GOT3 (cell line): ENCODE data around the gene HLF.

Experiments
- DNase-seq: peaks from one replicate; lab custom pipeline; 2025; ENCODE audit warnings: mixed read lengths; lab: John Stamatoyannopoulos, UW

Gene HLF

DNA sequence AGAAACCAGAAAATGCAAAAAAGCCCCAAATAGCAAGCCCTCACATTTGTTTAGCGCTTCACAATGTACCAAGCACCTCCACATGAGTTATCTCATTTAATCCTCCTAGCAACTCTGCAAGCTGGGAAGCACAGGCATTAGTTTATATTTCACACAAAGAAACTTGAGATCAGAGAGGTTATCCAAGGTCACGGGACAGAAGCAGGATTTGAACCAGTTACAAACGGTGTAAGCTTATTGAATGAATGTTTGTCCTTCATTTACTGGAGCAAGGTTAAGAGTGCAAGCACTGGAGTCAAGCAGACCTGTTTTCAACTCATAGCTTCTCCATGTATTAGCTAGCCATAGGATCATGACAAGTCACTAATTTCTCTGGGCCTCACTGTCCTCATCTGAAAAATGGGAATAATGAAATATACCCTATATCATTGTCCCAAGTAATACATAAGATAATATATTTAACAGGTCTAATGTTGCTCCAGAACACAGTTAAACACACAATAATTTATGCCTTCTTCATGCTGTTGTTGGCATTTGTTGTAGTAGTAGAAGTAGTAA lies 6.1 kb upstream of the HLF start:
- DNase-seq = no peak

DNA sequence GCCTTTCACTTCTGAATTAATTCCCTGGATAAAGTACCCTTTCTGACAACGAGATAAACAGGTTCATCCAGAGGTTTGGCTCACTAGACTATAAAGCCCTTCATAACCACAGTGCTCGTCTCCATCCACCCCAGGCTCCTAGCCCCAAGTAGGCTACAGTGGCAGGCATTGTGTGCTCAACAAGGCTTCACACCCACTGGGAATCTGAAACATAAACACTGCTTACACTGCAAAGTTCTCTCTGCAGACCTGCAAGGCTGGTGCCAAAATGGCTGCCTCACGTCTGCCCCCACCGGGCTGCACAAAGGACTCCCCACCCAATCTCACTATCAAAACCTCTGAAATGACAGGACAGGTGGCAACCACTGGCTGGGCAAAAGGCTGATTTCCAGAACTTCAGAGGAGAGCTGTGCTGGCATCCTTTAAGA lies 5.1 kb upstream of the HLF start:
- no peak for DNase-seq

DNA sequence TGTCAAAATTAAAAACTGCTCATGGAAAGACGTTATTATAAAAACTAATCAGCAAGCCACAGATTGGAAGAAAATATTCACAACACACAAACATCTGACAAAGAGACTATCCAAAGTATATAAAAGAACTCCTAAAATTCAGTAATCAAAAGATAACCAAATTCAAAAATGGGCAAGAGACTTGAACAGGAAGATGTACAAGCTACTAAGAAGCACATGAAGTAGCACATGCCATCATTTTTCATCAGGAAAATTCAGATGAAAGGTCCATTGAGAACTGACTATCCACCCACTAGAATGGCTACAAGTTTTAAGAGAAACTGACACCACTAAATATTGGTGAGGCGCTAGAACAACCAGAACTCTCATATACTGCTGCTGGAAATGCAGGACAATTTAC lies 3.4 kb upstream of the HLF start:
- no peak for DNase-seq

DNA sequence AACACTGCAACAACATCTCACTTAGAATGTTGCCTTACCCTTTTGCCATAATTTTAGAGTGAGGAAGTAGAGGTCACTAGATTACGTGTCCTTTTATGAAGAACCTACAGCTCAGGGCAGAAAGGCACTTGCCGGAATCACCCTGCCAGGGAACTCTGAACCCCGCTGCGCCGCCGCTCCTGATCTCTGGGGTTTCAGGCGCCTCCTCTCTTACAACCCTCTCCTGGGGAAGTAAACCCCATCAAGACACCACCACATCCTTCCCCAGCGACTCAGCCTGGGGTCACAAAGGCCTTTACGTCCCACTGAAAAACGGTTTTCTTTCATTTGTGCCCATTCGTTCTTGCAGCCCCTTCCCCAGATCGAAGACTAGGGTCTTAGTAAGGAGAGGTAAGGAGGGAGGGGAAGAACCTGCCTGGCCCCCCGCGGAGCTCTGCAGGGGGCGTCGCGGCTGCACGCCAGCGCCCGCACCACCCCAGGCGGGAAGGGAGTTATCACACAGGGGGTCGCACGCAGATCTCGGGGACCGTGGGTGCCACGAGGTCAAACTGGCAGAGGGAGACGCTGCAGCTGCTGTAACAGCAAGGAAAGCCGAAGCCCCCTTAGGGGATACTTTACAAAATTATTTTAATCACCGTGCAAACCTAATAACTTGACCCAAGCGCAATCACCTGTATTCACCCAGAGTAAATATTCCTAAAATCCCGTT lies 1.0 kb upstream of the HLF start:
- no peak for DNase-seq

DNA sequence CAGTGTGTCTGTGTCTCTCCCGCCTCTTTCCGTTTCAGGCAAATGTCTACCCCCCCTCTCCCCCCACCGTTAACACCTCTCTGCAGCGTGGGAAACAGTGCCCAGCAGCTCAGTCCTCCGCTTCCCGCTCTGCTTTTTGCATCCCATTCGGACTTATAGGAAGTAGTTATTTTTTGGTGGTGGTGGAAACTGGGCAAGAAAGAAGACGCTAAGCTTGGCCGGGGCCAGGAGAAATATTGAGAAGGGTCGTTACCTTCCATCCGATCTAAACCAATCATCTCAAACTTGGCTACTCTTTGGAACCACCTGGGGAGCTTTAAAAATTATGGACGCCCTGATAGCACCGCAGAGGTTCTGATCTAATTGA lies 499 bp upstream of the HLF start:
- no peak for DNase-seq

DNA sequence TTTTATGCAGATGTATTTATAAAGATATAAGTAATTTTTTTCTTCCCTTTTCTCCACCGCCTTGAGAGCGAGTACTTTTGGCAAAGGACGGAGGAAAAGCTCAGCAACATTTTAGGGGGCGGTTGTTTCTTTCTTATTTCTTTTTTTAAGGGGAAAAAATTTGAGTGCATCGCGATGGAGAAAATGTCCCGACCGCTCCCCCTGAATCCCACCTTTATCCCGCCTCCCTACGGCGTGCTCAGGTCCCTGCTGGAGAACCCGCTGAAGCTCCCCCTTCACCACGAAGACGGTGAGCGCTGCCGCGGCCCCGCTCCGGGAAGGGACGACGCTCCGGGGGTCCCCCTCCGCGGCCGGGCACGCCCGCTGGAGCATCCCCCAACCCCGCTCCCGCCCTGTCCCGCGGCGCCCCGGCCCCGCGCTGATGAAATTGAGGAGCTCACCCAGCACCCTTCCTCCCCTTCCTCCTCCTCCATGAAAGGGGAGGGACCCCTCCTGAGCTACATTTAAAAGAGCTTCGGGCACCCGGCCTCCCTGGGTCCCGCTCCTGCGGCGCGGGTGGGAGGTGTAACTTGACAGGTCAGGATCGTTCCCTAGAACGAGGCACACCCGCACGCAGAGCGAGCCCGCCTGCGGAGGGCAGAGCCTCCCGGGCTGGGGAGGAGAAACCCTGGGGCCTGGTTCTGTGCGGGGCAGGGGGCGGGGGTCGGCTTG lies 706 bp downstream of the HLF start:
- DNase-seq = no peak

DNA sequence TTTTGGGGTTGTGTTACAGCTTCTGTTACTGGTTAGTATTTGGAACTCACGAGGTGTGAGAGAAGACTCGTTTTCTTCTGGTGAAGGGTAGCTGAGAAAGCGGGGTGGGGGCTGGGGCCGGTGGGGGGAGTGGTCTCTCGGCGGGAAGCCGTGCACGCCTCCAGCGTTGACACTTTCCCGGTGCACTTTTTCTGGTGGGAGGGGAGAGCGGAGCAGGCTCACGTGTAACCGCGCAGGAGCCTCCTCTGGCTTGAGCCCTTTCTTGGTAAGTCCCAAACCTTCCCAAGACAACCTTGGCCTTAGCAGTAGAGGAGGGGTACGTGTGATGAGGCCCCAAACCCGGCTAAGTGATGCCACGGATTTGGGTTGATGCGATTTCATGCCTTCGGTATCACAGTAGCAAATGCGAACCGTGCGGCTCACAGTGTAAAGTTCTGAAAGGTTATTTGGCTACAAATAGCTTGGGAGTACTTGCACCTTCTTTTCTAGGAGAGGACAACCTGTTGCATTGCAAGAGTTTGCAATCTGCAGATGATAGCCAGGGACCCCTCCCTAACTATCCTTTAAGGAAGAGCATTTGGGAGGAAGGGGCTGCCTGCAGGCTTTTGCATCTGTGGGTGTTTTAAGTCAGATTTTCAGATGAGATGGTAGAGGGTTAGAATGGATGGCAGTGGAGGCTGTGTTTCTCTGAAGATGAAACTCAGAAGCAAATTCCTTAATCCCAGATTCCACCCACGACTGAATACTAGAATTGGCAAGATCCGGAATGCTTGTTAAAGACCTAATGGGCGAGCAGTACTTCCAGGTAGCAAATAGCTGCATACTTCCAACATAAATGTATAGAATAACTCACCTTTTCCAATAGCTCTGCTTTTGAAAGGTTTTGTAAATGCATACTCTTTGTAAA lies 1.5 kb downstream of the HLF start:
- DNase-seq = no peak

DNA sequence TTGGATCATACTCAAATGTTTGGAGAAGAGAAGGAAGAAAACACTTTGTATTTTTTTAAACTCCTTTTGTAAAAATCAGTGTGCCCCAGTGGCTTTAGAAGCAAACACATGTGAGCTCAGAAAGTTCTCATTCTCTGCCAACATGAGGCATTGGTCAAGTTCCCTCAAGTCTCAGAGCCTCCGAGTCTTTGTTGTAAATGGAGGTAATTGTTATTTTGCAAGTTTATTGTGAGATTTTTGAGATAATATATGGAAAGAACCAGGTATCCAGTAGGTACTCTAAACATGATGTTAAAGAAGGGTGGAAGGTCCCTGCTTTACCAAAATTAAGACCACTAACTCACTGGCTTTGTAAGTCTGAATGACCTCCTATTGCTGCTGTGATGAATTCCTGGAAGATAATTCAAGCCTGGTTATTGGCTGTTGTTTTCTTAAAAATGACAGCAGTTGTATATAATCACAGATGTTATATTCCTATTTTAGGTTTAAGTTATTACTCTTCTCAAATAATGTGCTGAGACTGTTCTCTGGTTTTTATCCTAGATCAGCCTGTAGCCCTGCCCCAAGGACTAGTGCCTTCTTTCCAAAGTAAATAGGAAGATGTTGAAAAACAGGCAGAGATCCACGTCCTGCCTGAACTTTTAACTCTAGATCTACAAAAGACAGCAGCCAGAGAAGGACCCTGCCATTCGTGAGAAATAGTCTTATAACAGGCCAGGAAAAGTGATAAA lies 2.4 kb downstream of the HLF start:
- DNase-seq = no peak

DNA sequence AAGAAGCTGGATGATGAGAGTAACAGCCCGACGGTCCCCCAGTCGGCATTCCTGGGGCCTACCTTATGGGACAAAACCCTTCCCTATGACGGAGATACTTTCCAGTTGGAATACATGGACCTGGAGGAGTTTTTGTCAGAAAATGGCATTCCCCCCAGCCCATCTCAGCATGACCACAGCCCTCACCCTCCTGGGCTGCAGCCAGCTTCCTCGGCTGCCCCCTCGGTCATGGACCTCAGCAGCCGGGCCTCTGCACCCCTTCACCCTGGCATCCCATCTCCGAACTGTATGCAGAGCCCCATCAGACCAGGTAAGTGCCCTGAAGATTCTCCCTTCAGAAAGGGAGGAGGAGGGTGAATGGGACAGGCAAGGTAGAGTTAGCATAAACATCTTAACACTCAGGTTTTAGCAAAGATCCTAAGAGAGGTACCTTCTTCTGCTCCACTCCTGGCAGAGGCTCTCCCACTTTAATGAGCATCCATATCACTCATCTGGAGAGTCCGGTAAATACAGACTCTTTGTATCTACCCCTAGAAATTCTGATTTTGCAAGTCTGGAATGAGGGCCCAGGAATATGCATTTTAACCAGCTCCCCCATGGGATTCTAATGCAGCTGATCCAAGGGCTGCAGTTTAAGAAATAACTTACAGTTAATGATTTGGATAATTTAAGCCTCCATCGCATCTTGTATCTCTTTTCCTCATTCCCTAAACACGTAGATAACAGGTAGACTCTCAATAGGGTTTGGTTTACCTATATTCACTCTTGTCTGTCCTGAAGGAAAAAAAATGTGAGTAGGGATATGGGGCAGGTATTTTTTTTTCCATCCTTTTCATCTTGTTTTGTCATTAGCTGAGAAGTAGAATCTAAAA lies 3.3 kb downstream of the HLF start:
- no peak for DNase-seq

DNA sequence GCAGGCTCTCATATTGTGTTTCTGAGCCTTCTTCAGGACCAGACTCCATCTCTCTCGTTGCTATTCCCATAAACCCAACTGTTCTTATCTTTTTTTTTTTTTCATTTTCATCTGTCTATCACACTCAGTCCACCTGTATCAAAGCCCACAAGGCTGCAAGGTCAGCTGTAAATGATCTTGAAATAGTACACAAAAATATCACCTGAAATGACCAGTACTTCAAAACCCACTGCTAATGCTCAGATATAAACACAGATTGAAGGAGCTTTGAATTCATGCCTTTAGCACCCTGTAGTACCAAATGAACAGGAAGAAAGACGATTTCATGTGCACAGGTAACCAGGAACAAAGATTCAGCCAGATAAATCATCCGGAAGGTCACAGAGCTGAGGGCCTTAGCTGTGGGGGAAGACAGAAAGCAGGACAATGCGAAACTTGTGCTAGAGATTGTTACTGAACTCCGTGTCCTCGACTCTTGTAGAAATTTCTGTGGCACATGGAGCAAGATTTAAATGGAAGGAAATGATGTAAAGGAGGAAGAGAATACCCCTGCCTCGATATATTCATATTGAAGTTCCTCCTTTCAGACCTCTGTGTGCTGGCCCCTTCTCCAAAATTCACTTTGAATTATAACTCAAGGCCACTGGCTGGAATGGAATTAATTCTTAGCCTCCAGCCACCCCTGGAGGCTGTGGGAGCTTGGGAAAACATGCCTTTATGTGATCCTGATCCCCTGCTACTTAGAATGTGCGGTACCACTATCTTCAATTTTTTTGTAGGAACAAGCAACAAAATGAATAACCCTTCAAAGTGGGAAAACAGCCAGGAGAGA lies 4.1 kb downstream of the HLF start:
- no peak for DNase-seq

DNA sequence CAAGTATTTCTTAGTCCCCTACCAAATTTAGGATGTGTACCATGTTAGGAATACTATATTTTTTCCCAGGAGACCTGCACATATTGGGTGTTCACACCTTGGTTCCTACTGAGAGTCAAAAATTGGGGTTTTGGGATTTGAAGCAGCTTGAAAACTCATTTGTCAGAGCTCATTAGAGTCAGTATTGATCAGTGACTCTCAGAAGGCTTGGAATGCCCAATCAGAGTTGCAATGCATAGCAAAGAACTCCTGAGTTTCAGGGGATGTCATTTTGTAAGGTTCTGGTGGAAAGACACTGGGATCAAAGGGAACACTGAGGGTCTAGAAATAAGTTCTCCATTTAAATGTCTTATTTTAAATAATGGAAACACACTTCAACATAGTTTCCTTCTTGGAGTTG lies 5.1 kb downstream of the HLF start:
- no peak for DNase-seq

DNA sequence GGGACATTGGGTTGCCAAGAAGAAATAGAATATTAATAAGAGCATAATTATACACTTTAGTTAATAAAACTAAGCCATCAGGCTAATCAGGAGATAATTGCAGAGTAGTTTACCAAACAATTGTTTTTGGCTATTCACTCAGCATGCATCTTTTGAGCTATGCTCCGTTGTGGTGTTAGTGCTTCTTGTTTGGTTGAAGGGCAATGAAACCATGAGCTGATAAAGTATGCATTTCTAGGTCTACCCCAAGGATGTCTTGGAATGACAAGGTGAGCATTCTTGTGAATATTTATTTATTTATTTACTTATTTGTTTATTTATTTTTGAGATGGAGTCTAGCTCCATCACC lies 6.4 kb downstream of the HLF start:
- no peak for DNase-seq

DNA sequence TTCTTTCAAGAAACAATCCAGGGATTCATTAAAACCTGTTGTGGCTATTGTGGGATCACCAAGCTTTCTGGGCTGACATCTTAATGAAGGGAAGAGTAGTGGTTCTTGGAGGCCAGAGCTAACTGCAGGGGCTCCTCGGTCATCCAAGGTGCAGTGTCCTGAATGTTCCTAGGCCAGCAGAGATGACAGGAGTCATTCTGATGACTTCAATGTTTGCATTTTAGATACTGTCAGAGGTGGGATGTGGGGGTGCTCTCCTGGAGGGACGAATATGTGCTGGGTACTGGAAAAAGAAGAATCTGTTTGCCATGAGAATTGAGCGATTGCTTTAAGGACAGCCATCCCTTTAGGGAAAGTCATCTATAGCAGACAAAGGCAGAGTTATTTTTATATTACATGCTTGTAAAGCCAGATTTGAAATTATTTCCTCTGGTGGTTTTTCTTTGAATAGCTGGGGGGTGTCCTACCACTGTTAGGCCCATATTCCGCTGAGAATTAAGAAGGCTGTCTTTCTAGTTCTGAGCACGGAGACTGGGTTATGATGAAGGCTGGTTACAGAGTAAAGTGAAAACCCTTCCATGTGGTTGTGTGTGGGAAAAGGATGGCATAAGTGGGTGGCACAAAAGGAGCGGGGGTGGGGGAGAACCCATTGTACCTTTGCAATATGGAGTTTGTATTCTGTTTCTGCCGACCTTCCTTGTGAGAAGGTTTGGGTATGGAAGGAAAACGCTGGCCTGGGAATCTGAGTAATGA lies 7.4 kb downstream of the HLF start:
- no peak for DNase-seq

DNA sequence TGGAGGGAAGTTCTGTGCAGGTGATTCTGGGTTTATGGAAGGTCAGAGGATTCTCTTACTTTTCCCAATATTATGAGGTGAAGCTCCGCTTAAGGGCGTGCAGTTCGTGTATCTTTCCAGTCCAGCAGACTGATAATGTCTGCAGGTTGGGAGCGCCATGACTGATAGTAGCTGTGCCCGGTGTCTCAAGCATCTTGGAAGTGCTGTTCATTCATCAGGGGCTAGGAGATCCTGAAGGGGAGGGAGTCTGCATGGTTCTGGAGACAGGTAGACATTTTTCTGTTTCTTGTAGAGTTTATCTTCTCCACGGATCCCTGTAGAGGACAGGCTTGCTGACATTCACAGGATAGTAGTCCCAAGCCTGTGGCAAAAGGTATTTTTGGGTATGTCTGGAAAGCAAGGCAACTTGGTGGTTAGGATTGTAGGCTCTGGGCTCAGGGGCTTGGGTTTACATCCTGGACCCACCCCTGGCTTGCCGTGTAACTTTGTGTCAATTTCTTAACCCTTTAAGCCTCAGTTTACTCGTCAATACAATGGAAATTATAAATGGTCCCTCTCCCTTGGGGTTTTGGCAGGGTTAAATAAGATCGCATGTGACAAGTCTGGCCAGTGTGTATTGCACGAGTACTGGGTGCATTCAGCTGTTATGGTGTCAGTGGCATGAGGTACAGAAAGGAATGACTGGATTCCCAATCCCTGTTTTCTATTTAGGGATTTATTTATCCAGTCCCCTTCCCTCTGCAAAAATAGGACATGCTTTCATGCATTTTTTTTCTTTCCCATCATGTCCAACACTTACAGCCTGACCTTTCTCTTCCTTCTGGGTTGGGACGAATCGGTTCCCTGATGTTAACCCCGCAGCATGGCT lies 8.2 kb downstream of the HLF start:
- no peak for DNase-seq

DNA sequence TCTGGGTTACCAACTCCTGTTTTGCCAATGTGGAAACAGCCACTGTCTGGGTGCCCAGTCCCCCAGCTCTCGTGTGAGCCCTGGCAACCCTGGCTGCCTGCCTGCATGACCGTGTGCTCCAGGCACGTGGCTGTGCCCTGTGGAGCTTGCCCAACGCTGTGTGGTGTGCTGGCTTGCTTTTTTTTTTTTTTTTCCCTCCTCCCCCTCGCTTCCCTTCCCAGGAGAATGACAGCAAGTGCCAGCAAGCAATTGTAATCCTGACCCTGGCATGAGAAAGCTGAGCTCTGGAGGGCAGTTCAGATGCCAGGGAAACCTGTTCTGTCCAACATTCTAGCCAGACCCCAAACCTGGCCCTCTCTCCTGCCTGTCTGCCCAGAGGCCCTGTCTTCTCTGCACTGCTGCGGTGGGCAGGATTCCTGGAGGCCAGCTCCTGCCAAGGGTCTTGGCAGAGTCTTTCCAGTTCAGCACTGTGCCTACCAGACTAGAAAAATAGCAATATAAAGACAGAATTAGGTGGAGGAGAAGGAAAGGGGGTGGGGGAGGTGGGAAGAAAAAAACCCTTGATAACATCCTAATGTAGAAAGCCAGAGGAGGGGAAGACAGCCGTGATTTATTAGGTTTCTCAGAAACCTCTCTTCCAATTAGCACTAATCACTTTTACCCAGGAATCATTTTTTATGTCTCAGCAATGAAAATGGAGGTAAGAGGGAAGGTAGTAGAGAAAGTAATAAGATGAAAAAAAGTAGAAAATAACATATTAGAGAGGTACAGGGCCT lies 9.0 kb downstream of the HLF start:
- peak; percentile 59 for DNase-seq

DNA sequence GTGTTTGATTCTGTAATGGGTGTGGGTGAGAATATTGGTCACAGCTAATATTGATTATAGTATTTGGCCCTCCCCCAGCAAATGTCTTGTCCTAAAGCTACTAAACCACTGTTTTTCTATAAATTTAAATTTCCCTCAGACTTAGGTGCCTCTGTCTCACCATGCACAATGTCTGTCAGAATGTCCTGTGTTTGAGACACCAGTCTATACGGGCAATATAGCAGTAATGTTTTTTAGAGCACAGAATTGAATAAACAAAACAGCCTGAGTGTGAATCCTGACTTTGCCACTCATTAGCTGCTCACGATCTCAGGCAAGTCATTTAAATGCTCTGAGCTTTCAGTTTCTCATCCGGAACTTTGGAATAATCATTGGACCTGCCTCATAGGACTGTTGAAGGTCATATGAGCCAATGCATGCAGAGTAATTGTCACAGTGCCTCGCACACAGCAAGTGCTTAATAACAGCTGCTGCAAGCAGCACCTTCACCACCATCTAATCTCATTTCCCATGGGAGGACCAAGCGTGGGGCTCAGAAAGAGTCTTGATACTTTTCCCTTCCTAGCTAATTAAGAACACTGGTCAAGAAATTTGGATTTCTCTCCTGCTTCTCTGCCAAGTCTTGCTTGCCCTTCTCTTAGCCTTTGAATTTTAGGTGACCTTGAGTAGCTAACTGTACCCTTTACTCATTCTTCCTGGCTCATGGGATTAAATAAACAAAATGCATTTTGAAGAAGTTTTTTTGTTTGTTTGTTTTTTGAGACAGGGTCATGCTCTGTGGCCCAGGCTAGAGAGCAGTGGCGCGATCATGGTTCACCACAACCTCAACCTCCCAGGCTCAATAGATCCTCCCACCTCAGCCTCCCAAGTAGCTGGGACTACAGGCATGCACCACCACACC lies 9.8 kb downstream of the HLF start:
- no peak for DNase-seq
